Activated naive CD4-positive, alpha-beta T cell treated with anti-CD3 and anti-CD28 coated beads for 36 hours (primary cell): ENCODE data around the gene SLFNL1. TPM values are rescaled to one million over a fixed set of nuclear protein-coding genes. Genes with fewer than 3 reads are reported as not detected.

Source experiments
- CTCF ChIA-PET: fragments of 350-600 bp; sonication (Branson Sonifier 250); formaldehyde crosslinking; loops from one replicate; lab custom pipeline; 2021; ENCODE audit warnings: antibody characterized with exemption; lab: Charles Lee
- DNase-seq: peaks from one replicate; pipeline ENCODE4 v3.0.0-alpha.2; 2020
- H3K27ac Mint-ChIP-seq: one replicate; pipeline ENCODE4 v1.8.0; 2021; ENCODE audit warnings: mild to moderate bottlenecking, mixed read lengths
- H3K27me3 Mint-ChIP-seq: one replicate; pipeline ENCODE4 v1.8.0; 2021; ENCODE audit warnings: low read depth, mixed read lengths
- H3K36me3 Mint-ChIP-seq: one replicate; pipeline ENCODE4 v1.8.0; 2021; ENCODE audit warnings: low read depth, mixed read lengths
- H3K4me1 Mint-ChIP-seq: one replicate; pipeline ENCODE4 v1.8.0; 2021; ENCODE audit warnings: low read depth, mixed read lengths
- H3K4me3 Mint-ChIP-seq: one replicate; pipeline ENCODE4 v1.8.0; 2021; ENCODE audit warnings: mild to moderate bottlenecking, moderate library complexity, mixed read lengths
- H3K9me3 Mint-ChIP-seq: one replicate; pipeline ENCODE4 v1.8.0; 2021; ENCODE audit warnings: mixed read lengths
- intact Hi-C: fragments of 100-400 bp; cut with micrococcal nuclease; formaldehyde crosslinking; loops from one replicate; pipeline ENCODE4 v1.15.1; 2023
- total RNA-seq, 2 experiments: library from RNA; stranded (reverse); gene quantifications; one replicate each; pipeline ENCODE4 v1.2.3, GENCODE V29; 2021

Gene SLFNL1
- total RNA-seq, 2 experiments from 2014 or later: 0.10 to 0.12 TPM

GRCh38 chr1:41017141-41018017 is 4.1 kb downstream of the SLFNL1 start:
- intact Hi-C loops: no loop called here
- peaks cover 24% of the 10 kb centered on the region for H3K36me3 Mint-ChIP-seq

GRCh38 chr1:41015897-41016470 is 5.5 kb downstream of the SLFNL1 start:
- H3K9me3 Mint-ChIP-seq: no peaks in the 10 kb centered on the region
- DNase-seq: no peak
- H3K36me3 Mint-ChIP-seq: peaks cover 34% of the 10 kb centered on the region
- no peaks in the 10 kb centered on the region for H3K27me3 Mint-ChIP-seq
- no peak overlapping the region for H3K4me3 Mint-ChIP-seq
- H3K4me1 Mint-ChIP-seq: peaks cover 9% of the 10 kb centered on the region
- CTCF ChIA-PET: no interaction called here
- no peak overlapping the region for H3K27ac Mint-ChIP-seq
- intact Hi-C loops: no loop called here

More at GRCh38 chr1:41017141-41018017, 4.1 kb downstream of the SLFNL1 start:
- CTCF ChIA-PET: no interaction called here
- Mint-ChIP-seq H3K4me1 (peaks cover 7% of the 10 kb centered on the region), H3K4me3 (no peak overlapping the region), H3K9me3 (no peaks in the 10 kb centered on the region), H3K27me3 (no peaks in the 10 kb centered on the region), H3K27ac (no peak overlapping the region)
- no peak for DNase-seq

- H3K9me3 Mint-ChIP-seq: no peaks in the 10 kb centered on the region
- intact Hi-C loops: no loop called here
- CTCF ChIA-PET: no interaction called here
- no peak for DNase-seq
- peaks cover 39% of the 10 kb centered on the region for H3K36me3 Mint-ChIP-seq
- no peak overlapping the region for H3K4me3 Mint-ChIP-seq
- peaks cover 9% of the 10 kb centered on the region for H3K4me1 Mint-ChIP-seq
- H3K27me3 Mint-ChIP-seq: no peaks in the 10 kb centered on the region
- H3K27ac Mint-ChIP-seq: no peak overlapping the region
Measured at GRCh38 chr1:41015281-41015896, 6.1 kb downstream of the SLFNL1 start.

DNA sequence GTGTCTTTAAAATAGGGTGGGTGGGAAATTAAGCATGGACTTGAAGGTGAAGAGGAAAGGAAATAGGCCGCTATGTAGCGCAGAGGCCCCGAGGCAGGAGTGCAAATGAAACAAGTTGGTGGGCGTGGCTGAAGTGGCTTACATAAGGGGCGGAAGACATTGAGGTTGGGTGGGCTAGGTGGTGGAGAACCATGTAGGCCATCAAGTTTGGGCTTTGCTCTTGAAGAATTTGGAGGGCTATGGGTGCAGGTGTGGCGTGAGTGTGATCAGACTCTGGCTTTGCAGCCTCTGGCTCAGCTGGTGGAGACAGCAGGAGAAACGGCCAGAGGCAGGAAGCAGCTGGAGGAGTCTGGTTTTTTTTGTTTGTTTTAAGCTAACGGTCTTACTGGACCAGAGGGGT is 6.7 kb downstream of the SLFNL1 start:
- Mint-ChIP-seq H3K9me3 (no peaks in the 10 kb centered on the region), H3K27ac (no peak overlapping the region), H3K36me3 (peaks cover 41% of the 10 kb centered on the region), H3K4me3 (no peak overlapping the region), H3K27me3 (no peaks in the 10 kb centered on the region), H3K4me1 (peaks cover 9% of the 10 kb centered on the region)
- intact Hi-C loops: no loop called here
- CTCF ChIA-PET: no interaction called here
- no peak for DNase-seq

- no peak for DNase-seq
- H3K4me3 Mint-ChIP-seq: no peak overlapping the region
- intact Hi-C loops: no loop called here
- H3K36me3 Mint-ChIP-seq: peaks cover 50% of the 10 kb centered on the region
- no peaks in the 10 kb centered on the region for H3K27me3 Mint-ChIP-seq
- H3K4me1 Mint-ChIP-seq: peaks cover 9% of the 10 kb centered on the region
- no peaks in the 10 kb centered on the region for H3K9me3 Mint-ChIP-seq
- H3K27ac Mint-ChIP-seq: no peak overlapping the region
- CTCF ChIA-PET: no interaction called here
Measured at GRCh38 chr1:41013796-41014195, 7.7 kb downstream of the SLFNL1 start.

DNA sequence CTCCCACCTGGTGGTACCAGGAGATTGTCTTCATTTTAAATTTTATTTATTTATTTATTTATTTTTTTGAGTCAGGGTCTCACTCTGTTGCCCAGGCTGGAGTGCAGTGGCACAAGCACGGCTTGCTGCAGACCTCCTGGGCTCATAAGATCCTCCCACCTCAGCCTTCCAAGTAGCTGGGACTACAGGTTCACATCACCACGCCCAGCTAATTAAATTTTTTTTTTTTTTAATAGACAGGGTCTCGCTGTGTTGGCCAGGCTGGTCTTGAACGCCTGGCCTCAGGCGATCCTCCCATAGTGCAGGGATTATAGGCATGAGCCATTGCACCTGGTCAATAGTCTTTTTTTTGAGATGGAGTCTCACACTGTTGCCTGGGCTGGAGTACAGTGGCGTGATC is 8.5 kb downstream of the SLFNL1 start:
- Mint-ChIP-seq H3K4me3 (no peak overlapping the region), H3K27me3 (no peaks in the 10 kb centered on the region), H3K36me3 (peaks cover 58% of the 10 kb centered on the region), H3K27ac (no peak overlapping the region), H3K4me1 (peaks cover 9% of the 10 kb centered on the region), H3K9me3 (no peaks in the 10 kb centered on the region)
- intact Hi-C loops: no loop called here
- no peak for DNase-seq
- CTCF ChIA-PET: interaction anchor here (0.6 kb wide), 1 partner anchor 26 kb away, joined by 3 read pairs; no protein-coding TSS in a partner anchor

DNA sequence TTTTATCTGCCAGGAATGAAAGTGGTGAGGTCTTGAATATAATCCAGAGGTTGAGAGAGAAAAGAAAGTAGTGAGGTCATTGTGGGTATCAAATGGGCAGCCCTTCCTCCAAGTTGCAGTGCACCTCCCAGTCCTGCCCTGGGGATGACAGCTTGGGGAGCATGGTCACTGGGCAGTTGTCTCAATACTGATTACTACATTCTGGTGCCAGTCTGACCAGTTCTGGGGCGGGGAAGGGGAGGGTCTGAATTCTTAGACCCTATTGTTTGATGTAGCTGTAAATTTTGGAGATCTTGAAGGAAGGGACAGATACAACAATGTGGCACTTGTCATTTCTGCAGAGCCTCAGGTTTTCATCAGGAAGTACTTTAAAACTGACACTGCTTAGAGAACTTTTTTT is 11.2 kb downstream of the SLFNL1 start:
- intact Hi-C loops: no loop called here
- no peak for DNase-seq
- H3K4me3 Mint-ChIP-seq: no peak overlapping the region
- no peak overlapping the region for H3K27ac Mint-ChIP-seq
- CTCF ChIA-PET: interaction anchor here (0.6 kb wide), 1 partner anchor 42 kb away, joined by 3 read pairs; no protein-coding TSS in a partner anchor
- no peaks in the 10 kb centered on the region for H3K27me3 Mint-ChIP-seq
- H3K4me1 Mint-ChIP-seq: peaks cover 9% of the 10 kb centered on the region
- peaks cover 71% of the 10 kb centered on the region for H3K36me3 Mint-ChIP-seq
- H3K9me3 Mint-ChIP-seq: no peaks in the 10 kb centered on the region

DNA sequence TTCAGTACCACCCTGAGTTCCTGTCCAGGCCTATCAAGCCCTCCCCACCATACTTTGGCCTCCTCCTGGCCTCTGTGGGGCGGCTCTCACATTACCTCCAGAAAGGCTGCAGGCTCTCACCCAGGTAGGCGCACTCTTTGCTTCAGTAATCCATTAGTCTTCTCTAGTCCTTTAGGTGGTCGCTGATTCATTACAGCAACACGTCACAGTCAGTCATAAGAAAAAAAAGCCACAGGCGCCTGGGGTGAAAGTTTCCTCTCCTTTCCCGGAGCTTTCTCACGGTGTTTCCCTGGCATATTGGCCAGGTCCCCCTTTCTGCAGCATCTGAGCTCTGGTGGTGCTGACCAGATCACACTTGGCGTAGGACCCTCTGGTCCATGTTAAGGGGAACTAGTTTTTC is 12.1 kb downstream of the SLFNL1 start:
- Mint-ChIP-seq H3K27ac (no peak overlapping the region), H3K4me1 (peaks cover 7% of the 10 kb centered on the region), H3K9me3 (no peaks in the 10 kb centered on the region), H3K27me3 (no peaks in the 10 kb centered on the region), H3K4me3 (no peak overlapping the region), H3K36me3 (peaks cover 69% of the 10 kb centered on the region)
- CTCF ChIA-PET: no interaction called here
- no peak for DNase-seq
- intact Hi-C loops: no loop called here

GRCh38 chr1:41006942-41007865 is 14.3 kb downstream of the SLFNL1 start:
- H3K4me1 Mint-ChIP-seq: peaks cover 18% of the 10 kb centered on the region
- H3K36me3 Mint-ChIP-seq: peaks cover 69% of the 10 kb centered on the region
- H3K27me3 Mint-ChIP-seq: no peaks in the 10 kb centered on the region
- CTCF ChIA-PET: no interaction called here
- DNase-seq: peak; percentile 18
- H3K4me3 Mint-ChIP-seq: no peak overlapping the region
- no peaks in the 10 kb centered on the region for H3K9me3 Mint-ChIP-seq
- no peak overlapping the region for H3K27ac Mint-ChIP-seq
- intact Hi-C loops: no loop called here

DNA sequence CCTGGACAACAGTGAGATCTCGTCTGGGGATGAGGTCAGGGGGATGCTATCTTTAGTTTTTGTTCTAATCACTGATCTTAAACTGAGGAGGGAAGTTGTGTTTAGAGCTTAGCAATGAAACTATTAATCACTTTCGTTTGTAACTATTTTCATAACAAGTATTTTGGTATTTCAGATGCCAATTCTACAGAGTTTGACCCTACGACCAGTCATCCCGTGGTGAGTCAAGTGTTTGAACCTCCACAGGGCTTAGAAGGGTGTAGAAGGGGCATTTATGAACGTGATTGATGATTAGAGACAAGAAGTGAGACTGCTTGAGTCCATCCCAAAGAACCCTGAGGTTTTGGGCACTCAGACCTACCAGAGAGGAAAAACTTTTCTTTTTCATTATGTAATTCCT is 15.6 kb downstream of the SLFNL1 start:
- DNase-seq: no peak
- Mint-ChIP-seq H3K4me3 (no peak overlapping the region), H3K27ac (no peak overlapping the region), H3K4me1 (peaks cover 26% of the 10 kb centered on the region), H3K36me3 (peaks cover 69% of the 10 kb centered on the region), H3K27me3 (no peaks in the 10 kb centered on the region), H3K9me3 (no peaks in the 10 kb centered on the region)
- intact Hi-C loops: no loop called here
- CTCF ChIA-PET: no interaction called here

- CTCF ChIA-PET: interaction anchor here (0.8 to 1.4 kb wide), 6 partner anchors 20 to 312 kb away, joined by 3 to 22 read pairs (median 3); partner anchors contain the start of gene NFYC
- DNase-seq: peak; percentile 98
- intact Hi-C loops: loop anchor here (1.0 kb wide), 5 partner anchors 19 to 239 kb away; partner anchors contain the start of genes CITED4, CTPS1 and SCMH1
- Mint-ChIP-seq H3K27me3 (no peaks in the 10 kb centered on the region), H3K9me3 (no peaks in the 10 kb centered on the region), H3K4me1 (peaks cover 38% of the 10 kb centered on the region), H3K27ac (no peak overlapping the region), H3K36me3 (peaks cover 62% of the 10 kb centered on the region), H3K4me3 (no peak overlapping the region)
Measured at GRCh38 chr1:41003640-41004220, 17.8 kb downstream of the SLFNL1 start.
